ENCODE results near the gene PREPL.

PREPL gene

GRCh38 chr2:44333994-44334393, 27.3 kb downstream of the PREPL start:
- H3K4me3 ChIP-seq (ENCODE audit: low read depth, low read length): no peak overlapping the region
- no peak for DNase-seq (ENCODE audit: low read depth, low spot score)
- in situ Hi-C loops (cut with HindIII; ENCODE audit: low sequenced_read_pairs): no loop called here
- no peak for TF ChIP-seq CTCF (IDR thresholded peaks at IDR 0.05; ENCODE audit: low read depth, low read length)

GRCh38 chr2:44330801-44331200, 30.5 kb downstream of the PREPL start:
- in situ Hi-C loops (cut with HindIII; ENCODE audit: low sequenced_read_pairs): no loop called here
- TF ChIP-seq CTCF (IDR thresholded peaks at IDR 0.05; ENCODE audit: low read depth, low read length): no peak
- no peak overlapping the region for H3K4me3 ChIP-seq (ENCODE audit: low read depth, low read length)
- no peak for DNase-seq (ENCODE audit: low read depth, low spot score)

GRCh38 chr2:44329343-44329742, 32.0 kb downstream of the PREPL start:
- in situ Hi-C loops (cut with HindIII; ENCODE audit: low sequenced_read_pairs): no loop called here
- H3K4me3 ChIP-seq (ENCODE audit: low read depth, low read length): no peak overlapping the region
- DNase-seq (ENCODE audit: low read depth, low spot score): no peak
- no peak for TF ChIP-seq CTCF (IDR thresholded peaks at IDR 0.05; ENCODE audit: low read depth, low read length)

- DNase-seq (ENCODE audit: low read depth, low spot score): no peak
- H3K4me3 ChIP-seq (ENCODE audit: low read depth, low read length): no peak overlapping the region
- in situ Hi-C loops (cut with HindIII; ENCODE audit: low sequenced_read_pairs): no loop called here
- no peak for TF ChIP-seq CTCF (IDR thresholded peaks at IDR 0.05; ENCODE audit: low read depth, low read length)
Measured at GRCh38 chr2:44328750-44329149, 32.5 kb downstream of the PREPL start.

- no peak for DNase-seq (ENCODE audit: low read depth, low spot score)
- no peak overlapping the region for H3K4me3 ChIP-seq (ENCODE audit: low read depth, low read length)
- no peak for TF ChIP-seq CTCF (IDR thresholded peaks at IDR 0.05; ENCODE audit: low read depth, low read length)
- in situ Hi-C loops (cut with HindIII; ENCODE audit: low sequenced_read_pairs): no loop called here
Measured at GRCh38 chr2:44326548-44327264, 34.6 kb downstream of the PREPL start.

- no peak overlapping the region for H3K4me3 ChIP-seq (ENCODE audit: low read depth, low read length)
- in situ Hi-C loops (cut with HindIII; ENCODE audit: low sequenced_read_pairs): no loop called here
- no peak for TF ChIP-seq CTCF (IDR thresholded peaks at IDR 0.05; ENCODE audit: low read depth, low read length)
- DNase-seq (ENCODE audit: low read depth, low spot score): no peak
Measured at GRCh38 chr2:44325897-44326296, 35.4 kb downstream of the PREPL start.
